GM12892 (cell line): ENCODE results near the gene SAP30BP.
A peak's percentile ranks its signal among the peaks of the same experiment; 100 is the strongest.
"Not testable (repeated sequence)": the region's sequence is repeated elsewhere in the genome, so short reads cannot be mapped to it uniquely, and the experiment has no call there.

Experiments
- DNase-seq: peaks from one replicate; pipeline ENCODE4 v3.0.0; 2011; ENCODE audit not compliant: insufficient read length
- FAIRE-seq: peaks from 2 replicates; lab custom pipeline; 2011; peaks lifted over from hg19 to GRCh38; lab: Jason Lieb, UNC
- POLR2A ChIP-seq: IDR thresholded peaks from 2 replicates; pipeline ENCODE4 v1.6.1; 2011; ENCODE audit warnings: low read depth, low read length, control low read depth
- POLR2AphosphoS5 ChIP-seq: IDR thresholded peaks from 2 replicates; pipeline ENCODE4 v1.6.1; 2011; ENCODE audit warnings: low read depth, low read length, control low read depth
- TAF1 ChIP-seq: IDR thresholded peaks from 2 replicates; pipeline ENCODE4 v1.6.1; 2011; ENCODE audit warnings: low read depth, mild to moderate bottlenecking, control low read depth, low read length, borderline replicate concordance

The SAP30BP gene

GRCh38 chr17:75635610-75636202, 31.4 kb upstream of the SAP30BP start:
- TF ChIP-seq POLR2A (no peak), TAF1 (no peak), POLR2AphosphoS5 (no peak)
- DNase-seq (no peak), FAIRE-seq (no peak)

DNA sequence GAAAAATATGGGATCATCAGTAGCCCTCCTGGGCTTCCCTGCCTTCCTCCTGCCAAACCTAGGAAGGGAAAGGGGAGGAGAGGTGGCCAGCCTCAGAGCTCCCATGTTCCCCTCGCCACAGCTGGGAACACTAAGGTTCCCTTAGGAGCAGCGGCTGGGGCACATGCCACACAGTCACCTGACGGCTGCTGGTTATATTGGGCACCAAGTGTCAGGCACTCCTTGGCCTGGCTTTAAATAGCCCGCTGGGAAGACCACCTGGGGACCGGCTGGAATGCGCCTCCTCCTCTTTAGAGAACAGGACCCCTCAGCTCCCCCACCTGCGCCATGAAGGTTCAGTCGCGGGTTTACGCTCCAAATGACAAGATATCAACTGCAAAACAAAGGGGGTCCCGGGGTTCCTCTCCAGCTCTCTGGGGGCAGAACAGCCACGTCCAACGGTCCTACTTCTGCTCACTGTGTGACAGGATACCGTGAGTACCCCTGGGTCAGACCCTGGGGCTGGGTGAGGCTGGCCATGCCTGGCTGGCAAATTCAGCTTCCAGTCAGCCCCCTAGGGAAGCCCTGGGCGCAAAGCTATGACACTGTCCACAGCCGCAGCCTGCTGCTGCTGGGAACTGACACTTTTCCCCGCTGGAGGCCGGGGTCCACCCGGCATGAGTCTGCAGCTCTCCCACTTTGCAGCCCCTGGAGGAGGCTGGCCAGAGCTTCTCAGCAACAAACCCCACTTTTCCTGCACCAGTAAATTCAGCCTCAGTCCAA, 30.6 kb upstream of the SAP30BP start:
- no peak for DNase-seq
- TF ChIP-seq TAF1 (no peak), POLR2A (no peak), POLR2AphosphoS5 (no peak)
- FAIRE-seq, result no peak

- DNase-seq (no peak), FAIRE-seq (no peak)
- TF ChIP-seq POLR2A (no peak), TAF1 (no peak), POLR2AphosphoS5 (no peak)
Measured at GRCh38 chr17:75637143-75637538, 30.0 kb upstream of the SAP30BP start.

GRCh38 chr17:75637551-75637950, 29.6 kb upstream of the SAP30BP start:
- no peak for DNase-seq
- no peak for FAIRE-seq

DNA sequence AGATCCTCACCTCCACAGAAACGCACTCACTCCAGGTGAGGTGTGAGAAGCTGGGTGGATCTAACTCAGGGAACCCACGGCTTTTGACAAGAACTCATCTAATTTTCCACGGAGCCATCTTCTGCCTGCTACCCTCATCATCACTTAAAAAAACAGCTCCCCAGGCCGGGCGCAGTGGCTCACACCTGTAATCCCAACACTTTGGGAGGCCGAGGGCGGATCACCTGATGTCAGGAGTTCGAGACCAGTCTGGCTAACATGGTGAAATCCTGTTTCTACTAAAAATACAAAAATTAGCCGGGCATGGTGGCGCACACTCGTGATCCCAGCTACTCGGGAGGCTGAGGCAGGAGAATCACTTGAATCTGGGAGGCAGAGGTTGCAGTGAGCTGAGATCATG, 29.1 kb upstream of the SAP30BP start:
- FAIRE-seq, DNase-seq: not testable (repeated sequence)

More at GRCh38 chr17:75637551-75637950, 29.6 kb upstream of the SAP30BP start:
- TF ChIP-seq POLR2A, result no peak
- no peak for TF ChIP-seq TAF1
- TF ChIP-seq POLR2AphosphoS5, result no peak

DNA sequence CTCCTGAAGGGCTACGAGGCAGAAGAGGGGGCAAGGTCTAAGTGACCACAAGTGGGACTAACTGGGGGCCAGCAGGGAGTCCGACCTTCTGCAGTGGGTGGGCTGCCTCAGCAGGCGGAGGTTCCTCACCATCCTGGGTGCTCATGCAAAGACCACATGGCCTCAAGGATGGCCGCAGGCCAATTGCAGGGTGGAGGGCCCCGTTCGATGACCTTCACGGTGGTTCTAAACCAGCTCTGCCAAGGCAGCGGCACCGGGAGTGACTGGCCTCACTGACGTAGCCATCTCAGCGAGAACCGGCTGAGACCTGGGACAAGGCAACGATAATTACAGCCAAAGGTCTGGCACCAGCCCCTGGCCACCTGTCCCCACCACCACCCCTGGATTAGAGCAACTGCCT, 28.2 kb upstream of the SAP30BP start:
- FAIRE-seq, result no peak
- DNase-seq, result no peak
- TF ChIP-seq POLR2AphosphoS5, result no peak
- TF ChIP-seq POLR2A, result no peak
- no peak for TF ChIP-seq TAF1

DNA sequence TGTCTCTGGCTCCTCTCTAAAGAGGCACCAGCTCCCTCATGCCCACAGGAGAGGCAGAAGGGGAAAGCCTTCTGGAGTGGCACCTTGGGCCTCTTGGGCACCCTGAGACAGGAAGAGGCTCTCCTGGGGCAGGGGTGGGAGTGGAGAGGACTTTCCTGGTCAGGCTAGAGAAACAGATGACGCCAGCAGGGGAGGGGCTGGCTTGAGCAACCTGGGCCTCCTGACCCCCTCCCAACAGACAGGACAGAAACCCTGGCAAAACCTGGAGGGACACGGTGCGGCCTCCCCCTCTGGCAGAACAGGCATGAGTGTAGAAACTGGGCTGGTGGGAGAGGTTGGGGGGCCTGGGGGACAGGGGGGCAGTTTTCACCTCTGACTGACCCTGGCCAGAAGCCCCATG, 27.8 kb upstream of the SAP30BP start:
- DNase-seq, result peak; percentile 16
- no peak for TF ChIP-seq POLR2A
- no peak for TF ChIP-seq TAF1
- TF ChIP-seq POLR2AphosphoS5, result no peak
- no peak for FAIRE-seq

DNA sequence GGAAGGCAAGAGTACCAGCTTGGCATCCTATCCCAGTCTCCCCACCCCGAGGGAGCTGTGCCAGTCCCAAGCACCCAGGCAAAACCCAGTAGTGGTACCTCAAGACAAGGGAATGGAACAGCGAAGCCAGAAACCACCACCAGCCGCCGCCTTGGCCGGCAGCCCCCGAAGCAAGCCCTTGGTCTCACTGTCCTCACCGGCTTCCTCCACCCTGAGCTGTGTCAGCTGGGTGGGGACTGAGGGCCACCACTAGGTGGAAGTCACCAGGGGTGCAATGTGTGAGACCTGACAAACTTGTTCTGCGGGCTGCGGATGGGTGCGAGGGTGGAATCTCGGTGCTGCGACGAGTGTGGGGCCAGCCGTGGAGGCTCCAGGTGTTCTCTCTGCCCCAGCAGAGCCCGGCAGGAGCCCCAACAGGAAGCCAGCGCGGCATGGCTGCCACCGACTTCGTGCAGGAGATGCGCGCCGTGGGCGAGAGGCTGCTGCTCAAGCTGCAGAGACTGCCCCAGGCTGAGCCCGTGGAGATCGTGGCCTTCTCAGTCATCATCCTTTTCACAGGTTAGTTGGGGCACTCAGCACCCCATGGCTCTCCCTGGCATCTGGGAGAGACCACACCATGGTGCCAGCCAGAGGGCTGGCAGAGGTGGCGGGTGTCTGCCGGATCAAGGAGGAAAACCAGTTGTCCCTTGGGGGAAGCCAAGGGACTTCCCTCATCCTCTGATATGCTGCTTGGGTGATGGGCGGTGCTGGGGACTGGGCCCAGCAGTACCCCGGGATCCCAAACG, 27.2 kb upstream of the SAP30BP start:
- no peak for FAIRE-seq
- TF ChIP-seq POLR2AphosphoS5, result no peak
- TF ChIP-seq TAF1, result no peak
- no peak for TF ChIP-seq POLR2A
- no peak for DNase-seq

DNA sequence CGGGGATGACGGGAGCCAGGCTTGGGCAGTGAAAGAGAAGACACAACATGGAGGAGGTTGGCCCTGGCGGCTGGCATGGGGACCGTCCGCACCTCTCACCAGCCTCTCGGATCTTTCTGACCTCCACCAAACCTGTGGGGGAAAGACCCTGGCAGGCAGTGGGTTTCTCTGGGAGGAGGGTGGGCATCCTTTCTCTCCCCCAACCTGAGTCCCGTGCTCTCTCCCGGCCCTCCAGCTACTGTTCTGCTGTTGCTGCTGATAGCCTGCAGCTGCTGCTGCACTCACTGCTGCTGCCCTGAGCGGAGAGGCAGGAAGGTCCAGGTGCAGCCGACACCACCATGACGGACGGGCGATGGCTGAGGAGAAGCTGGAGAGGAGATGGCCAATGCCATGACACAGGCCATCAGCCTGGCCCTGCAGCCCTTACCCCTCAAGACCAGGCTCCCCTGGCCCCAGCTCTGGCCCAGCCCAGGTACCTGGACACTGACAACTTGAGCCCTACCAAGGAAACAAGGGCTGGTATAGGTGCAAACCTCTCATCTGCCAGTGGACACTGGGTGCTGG, 26.5 kb upstream of the SAP30BP start:
- TF ChIP-seq TAF1 (no peak), POLR2AphosphoS5 (no peak), POLR2A (no peak)
- DNase-seq (no peak), FAIRE-seq (no peak)

DNA sequence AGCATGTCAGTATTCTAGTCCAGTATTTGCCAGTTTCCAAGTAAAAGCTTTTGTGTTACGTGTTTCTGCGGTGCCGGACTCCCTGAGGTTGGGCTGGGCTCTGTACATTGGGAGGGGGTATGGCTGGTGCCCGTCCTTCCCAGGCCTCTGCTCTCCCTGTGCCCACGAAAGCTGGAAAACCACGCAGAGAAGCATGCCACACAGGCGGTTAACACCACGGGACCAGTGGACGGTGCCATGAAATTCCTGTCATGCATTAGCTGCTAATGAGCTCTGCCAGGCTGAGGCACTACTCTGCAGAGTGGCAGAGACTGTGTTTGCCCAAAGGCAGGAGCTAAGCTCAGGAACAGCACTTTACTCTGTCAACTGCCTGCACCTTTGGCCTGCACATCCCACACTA, 25.8 kb upstream of the SAP30BP start:
- DNase-seq, result no peak
- TF ChIP-seq POLR2AphosphoS5 (no peak), POLR2A (no peak), TAF1 (no peak)
- no peak for FAIRE-seq

- TF ChIP-seq TAF1 (no peak), POLR2AphosphoS5 (no peak), POLR2A (no peak)
- no peak for FAIRE-seq
- peak; percentile 23 for DNase-seq
Measured at GRCh38 chr17:75642182-75642783, 24.9 kb upstream of the SAP30BP start.

DNA sequence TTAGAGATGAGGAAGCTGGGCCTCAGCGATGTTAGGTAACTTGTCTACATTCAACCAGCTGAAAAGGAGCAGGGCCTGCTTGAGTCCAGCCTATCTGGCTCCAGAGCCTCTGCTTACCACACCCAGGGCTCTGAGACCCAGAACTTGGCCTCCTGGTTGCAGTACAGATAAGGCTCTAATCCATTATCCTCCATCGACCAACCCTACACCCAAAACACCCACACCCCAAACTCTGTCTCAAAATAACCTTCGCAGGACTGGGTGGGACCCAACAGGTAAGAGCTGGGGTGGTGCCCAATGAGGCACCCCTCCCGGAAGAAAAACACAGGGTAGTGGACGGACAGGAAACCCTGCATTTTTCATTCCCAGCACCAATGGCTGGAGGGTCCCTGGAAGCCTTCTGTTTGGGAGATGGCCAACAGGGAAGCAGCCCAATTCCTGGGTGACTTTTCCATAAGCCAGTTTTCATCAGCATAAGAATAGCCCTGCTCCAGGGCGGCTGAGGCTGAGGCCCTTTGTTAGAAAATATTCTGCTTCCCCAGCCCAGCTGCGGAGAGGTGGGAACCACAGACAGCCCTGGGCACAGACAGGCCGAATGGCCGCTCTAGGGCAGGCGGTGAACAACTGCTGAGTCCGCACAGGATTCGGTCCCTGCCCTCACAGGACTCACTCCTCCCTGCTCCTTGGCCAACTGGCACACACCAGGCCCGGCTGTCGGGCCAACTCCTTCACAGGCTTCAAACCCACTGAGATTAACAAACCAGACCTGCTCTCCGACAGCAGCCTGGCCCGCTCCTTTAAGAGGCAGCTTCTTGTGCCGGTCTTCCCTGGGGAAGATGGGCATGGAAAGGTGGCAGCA, 24.1 kb upstream of the SAP30BP start:
- DNase-seq (no peak), FAIRE-seq (no peak)
- TF ChIP-seq TAF1, result no peak
- TF ChIP-seq POLR2AphosphoS5, result no peak
- TF ChIP-seq POLR2A, result no peak
